DND-41 (cell line): ENCODE data around the gene FAM32A.

Experiments
- EZH2 ChIP-seq: IDR thresholded peaks from 3 replicates; pipeline ENCODE4 v1.6.1; 2012; ENCODE audit warnings: borderline replicate concordance, low read depth, mild to moderate bottlenecking, moderate library complexity, low read length, inconsistent platforms; ENCODE audit not compliant: severe bottlenecking
- TF ChIP-seq, protein P1 (sequence below): IDR thresholded peaks from 2 replicates; pipeline ENCODE4 v1.5.1; 2012; ENCODE audit warnings: borderline replicate concordance, low read length, moderate library complexity, mild to moderate bottlenecking; ENCODE audit not compliant: poor library complexity, severe bottlenecking; ENCODE audit errors: extremely low read depth

DNA sequence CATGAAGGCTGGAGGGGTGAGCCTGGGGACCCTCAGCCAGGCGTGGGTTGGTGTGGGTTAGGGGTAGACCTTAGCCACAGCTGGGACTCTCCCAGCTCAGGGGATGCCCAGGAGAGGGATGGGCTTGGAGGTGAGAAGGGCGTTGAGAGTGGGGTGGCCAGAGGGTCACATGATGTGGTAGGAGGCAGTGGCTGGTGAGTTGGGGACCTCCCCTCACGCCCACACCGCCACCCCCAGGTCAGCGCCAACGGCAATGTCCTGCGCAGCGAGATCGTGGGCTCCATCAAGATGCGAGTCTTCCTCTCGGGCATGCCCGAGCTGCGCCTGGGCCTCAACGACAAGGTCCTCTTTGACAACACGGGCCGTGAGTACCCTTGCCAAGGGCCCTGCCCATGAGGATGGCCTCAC is 41.0 kb downstream of the FAM32A start:
- TF ChIP-seq, protein P1, sequence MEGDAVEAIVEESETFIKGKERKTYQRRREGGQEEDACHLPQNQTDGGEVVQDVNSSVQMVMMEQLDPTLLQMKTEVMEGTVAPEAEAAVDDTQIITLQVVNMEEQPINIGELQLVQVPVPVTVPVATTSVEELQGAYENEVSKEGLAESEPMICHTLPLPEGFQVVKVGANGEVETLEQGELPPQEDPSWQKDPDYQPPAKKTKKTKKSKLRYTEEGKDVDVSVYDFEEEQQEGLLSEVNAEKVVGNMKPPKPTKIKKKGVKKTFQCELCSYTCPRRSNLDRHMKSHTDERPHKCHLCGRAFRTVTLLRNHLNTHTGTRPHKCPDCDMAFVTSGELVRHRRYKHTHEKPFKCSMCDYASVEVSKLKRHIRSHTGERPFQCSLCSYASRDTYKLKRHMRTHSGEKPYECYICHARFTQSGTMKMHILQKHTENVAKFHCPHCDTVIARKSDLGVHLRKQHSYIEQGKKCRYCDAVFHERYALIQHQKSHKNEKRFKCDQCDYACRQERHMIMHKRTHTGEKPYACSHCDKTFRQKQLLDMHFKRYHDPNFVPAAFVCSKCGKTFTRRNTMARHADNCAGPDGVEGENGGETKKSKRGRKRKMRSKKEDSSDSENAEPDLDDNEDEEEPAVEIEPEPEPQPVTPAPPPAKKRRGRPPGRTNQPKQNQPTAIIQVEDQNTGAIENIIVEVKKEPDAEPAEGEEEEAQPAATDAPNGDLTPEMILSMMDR = no peak
- no peak for TF ChIP-seq EZH2
